DOHH2 (cell line): Measurements from ENCODE around the gene DAO.

Experiments used
- CTCF ChIP-seq: fragments of 200-600 bp; sonication (generic); IDR thresholded peaks from one replicate; pipeline ENCODE4 v1.5.1; 2014; ENCODE audit warnings: antibody characterized with exemption, mild to moderate bottlenecking, low read depth, low read length; ENCODE audit not compliant: poor library complexity, severe bottlenecking
- EZH2phosphoT487 ChIP-seq: fragments of 200-600 bp; sonication (generic); IDR thresholded peaks from 2 replicates; pipeline ENCODE4 v1.6.1; 2017; ENCODE audit warnings: borderline replicate concordance, mild to moderate bottlenecking, antibody characterized with exemption, low read length, moderate library complexity, mixed read lengths

DNA sequence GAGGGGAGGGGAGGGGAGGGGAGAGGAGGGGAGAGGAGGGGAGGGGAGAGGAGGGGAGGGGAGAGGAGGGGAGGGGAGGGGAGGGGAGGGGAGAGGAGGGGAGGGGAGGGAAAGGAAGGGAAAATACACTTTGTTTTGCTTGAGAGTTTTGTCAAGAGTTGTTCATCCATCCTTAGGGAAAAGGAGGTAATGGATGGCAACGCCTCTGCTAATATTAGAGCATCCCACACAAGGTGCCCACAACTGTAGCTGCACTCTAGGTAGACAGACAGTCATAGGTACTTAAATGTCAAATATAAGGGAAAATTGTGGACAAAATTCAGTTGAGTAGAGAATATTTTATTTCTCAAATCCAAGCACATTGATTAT lies 20.0 kb upstream of the DAO start:
- no peak for TF ChIP-seq CTCF
- no peak for TF ChIP-seq EZH2phosphoT487
